GM13976 (cell line): ENCODE data around the gene NEK10.

ENCODE experiments used
- DNase-seq: peaks from one replicate; pipeline ENCODE4 v3.0.0; 2012; ENCODE audit warnings: low spot score
- in situ Hi-C: fragments of 300-500 bp; cut with MboI; formaldehyde crosslinking; loops from one replicate; pipeline ENCODE4 v1.12.0; 2022; ENCODE audit warnings: low sequenced_read_pairs, mixed read lengths, inconsistent platforms; ENCODE audit not compliant: unreplicated experiment
- TF ChIP-seq, protein P1 (sequence below): IDR thresholded peaks from 2 replicates; pipeline ENCODE4 v1.5.1; 2012; ENCODE audit warnings: borderline replicate concordance, mild to moderate bottlenecking; ENCODE audit not compliant: insufficient read depth; ENCODE audit errors: extremely low read depth, missing control alignments, control extremely low read depth

The NEK10 gene

DNA sequence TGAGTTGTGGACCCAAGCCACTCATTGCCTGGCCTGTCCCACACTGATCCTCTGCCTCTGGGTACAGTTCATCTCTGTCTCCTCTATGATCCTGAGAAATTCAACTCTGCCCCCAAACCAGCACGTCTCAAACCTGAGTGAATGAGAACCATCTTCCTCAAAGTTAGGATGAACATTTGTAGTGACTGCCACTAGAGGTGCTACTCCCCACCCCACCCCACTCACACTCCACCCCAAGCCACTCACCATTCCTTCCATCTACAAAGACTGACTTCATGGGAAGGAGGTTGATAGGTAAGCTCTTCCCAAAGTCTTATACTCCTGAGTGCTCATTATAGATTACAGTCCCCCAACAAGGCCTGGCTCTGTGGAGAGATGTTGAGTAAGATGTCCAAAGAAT lies 43.8 kb downstream of the NEK10 start:
- in situ Hi-C loops, result no loop called here

DNA sequence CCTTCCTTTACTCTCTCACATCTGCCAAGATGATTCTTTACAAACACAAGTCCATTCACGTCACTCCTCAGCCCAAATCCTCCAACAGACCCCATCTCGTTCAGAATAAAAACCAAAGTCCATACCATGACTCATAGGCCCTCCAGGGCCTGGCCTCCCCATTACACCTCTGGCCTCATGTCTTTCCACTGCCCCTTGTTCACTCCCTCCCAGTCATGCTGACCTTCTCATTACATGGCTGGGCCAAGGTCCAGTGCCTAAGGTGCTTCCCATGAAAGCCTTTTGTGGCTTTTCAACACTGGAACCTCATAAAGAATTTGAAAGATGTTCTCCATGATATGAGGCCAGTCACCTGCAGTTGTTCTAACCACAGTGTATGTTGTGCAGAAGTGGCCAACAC lies 44.5 kb downstream of the NEK10 start:
- in situ Hi-C loops, result loop anchor here (25.0 kb wide), 1 partner anchor 1013 kb away; the partner anchor contains the start of genes AZI2 and ZCWPW2
- TF ChIP-seq, protein P1, sequence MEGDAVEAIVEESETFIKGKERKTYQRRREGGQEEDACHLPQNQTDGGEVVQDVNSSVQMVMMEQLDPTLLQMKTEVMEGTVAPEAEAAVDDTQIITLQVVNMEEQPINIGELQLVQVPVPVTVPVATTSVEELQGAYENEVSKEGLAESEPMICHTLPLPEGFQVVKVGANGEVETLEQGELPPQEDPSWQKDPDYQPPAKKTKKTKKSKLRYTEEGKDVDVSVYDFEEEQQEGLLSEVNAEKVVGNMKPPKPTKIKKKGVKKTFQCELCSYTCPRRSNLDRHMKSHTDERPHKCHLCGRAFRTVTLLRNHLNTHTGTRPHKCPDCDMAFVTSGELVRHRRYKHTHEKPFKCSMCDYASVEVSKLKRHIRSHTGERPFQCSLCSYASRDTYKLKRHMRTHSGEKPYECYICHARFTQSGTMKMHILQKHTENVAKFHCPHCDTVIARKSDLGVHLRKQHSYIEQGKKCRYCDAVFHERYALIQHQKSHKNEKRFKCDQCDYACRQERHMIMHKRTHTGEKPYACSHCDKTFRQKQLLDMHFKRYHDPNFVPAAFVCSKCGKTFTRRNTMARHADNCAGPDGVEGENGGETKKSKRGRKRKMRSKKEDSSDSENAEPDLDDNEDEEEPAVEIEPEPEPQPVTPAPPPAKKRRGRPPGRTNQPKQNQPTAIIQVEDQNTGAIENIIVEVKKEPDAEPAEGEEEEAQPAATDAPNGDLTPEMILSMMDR, result no peak
- DNase-seq, result no peak

More for the DNA sequence above, 43.8 kb downstream of the NEK10 start:
- DNase-seq, result no peak
- TF ChIP-seq, protein P1, result no peak

DNA sequence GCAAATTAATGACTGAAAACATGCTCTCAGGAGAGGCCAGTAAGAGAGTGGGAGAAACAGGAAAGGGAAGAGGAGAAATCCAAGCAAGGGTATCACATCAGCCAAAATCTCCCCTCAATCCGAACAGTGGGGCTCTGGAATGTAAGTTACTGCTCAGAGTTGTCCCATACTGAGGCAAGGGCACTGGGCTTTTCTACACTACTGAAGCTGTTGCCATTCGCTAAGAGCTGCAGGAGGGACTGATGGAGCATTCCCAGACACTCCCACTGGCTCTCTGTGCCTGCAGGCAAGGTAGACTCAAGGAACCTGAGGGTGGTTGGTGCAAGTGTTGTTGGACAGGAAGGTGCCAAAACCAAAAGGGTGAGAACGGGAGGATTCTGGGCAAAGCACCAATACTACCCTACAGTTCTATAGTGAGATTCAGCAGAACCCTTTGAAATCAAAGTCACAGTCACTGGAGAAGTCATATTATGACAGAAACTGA lies 46.1 kb downstream of the NEK10 start:
- TF ChIP-seq, protein P1, result no peak
- in situ Hi-C loops, result loop anchor here (25.0 kb wide), 1 partner anchor 1014 kb away; the partner anchor contains the start of genes AZI2 and ZCWPW2
- DNase-seq, result no peak

DNA sequence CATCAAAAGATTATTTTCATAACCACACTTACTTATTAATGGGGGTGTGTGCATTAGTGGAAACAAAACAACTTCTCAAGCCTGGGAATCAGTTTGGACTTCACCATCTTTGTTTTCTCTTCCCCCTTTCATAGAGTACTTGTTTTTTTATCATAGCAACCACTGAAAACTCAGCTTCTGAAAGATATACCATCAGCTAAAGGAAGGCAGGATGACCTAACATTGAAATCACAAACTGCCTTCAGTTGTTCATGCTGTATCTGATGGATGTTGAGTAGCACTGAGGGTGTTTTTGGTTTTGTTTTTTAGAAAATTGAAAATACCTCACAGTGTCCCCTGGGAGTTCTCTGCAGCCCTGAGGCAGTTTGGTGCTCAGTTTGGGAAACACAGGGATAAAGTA lies 46.5 kb downstream of the NEK10 start:
- TF ChIP-seq, protein P1, result no peak
- in situ Hi-C loops, result loop anchor here (25.0 kb wide), 1 partner anchor 1015 kb away; the partner anchor contains the start of genes AZI2 and ZCWPW2
- DNase-seq, result no peak

DNA sequence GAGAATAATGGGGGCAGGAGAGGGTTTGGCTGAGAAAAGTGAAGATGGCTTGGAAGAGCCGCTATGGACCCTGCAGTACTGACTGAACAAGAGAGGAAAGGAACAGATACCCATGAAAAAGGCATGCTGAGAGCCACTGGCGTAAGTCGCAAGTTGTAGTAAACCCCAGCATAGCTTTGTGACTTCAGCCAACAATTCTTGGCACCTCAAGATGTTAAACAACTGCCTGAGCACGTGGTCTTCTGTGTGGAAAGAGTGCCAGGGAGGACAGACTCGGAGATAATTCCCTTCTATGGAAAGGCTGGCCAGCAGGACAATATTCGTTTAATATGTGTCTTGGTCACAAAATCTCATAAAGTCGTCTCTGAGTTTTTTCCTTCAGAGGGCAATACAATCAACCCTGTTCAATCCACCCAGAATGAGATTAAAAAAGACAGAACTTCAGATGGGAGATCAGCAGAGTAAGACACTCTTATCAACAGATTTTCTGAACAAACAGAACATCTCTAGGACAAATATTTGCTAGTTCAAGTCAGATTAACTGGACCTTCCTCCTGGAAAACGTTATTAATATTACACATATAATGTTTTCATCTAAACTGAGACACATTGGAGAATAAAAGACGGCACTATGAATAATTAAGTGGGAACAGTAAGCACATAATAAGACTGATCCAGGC lies 49.2 kb downstream of the NEK10 start:
- DNase-seq, result no peak
- in situ Hi-C loops, result loop anchor here (10.0 to 25.0 kb wide), 2 partner anchors 155 to 1017 kb away; partner anchors contain the start of genes AZI2 and ZCWPW2
- TF ChIP-seq, protein P1, result no peak

DNA sequence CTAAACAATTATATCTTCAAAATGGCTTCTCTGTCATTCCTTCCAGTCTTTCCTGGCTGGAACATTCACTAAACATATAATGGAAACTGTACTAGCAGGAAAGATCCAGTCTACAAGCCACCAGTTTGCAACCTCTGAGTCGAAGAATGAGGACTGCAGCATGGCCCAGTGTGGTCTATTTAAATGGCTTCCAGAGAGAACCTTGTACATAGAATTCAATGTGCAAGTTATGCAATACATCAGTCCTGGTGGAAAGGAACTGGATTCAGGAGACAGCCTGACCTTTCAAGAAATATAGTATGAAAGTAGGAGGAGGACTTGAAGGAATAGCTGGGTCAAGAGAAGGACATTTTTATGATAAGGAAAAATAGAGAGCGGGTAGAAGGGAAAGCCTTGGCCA lies 49.9 kb downstream of the NEK10 start:
- DNase-seq, result no peak

More for the DNA sequence above, 49.9 kb downstream of the NEK10 start:
- TF ChIP-seq, protein P1, result no peak
- in situ Hi-C loops, result loop anchor here (10.0 to 25.0 kb wide), 2 partner anchors 155 to 1018 kb away; partner anchors contain the start of genes AZI2 and ZCWPW2
